GM19438 (cell line): ENCODE measurements around the gene AMH.

ENCODE experiments used
- ATAC-seq: cut with Tn5 transposase; IDR thresholded peaks from one replicate; pipeline ENCODE4 v1.9.1; 2021; ENCODE audit warnings: low read depth; ENCODE audit not compliant: unreplicated experiment

The AMH gene

DNA sequence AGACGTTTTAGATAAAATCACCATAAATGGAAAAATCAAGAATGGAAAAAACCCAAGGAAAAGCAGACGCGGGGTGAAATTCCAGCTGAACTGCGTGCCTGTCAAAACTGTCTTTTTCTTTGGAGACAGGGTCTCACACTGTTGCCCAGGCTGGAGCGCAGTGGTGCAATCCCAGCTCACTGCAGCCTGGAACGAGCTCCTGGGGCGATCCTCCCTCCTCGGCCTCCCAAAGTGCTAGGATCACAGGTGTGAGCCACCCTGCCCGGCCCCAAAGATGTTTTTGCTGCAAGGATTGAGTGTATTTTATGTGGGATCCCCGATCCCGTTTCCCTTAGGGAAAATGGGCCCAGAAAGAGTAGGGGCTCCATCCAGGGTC lies 33.7 kb downstream of the AMH start:
- ATAC-seq, result no peak

DNA sequence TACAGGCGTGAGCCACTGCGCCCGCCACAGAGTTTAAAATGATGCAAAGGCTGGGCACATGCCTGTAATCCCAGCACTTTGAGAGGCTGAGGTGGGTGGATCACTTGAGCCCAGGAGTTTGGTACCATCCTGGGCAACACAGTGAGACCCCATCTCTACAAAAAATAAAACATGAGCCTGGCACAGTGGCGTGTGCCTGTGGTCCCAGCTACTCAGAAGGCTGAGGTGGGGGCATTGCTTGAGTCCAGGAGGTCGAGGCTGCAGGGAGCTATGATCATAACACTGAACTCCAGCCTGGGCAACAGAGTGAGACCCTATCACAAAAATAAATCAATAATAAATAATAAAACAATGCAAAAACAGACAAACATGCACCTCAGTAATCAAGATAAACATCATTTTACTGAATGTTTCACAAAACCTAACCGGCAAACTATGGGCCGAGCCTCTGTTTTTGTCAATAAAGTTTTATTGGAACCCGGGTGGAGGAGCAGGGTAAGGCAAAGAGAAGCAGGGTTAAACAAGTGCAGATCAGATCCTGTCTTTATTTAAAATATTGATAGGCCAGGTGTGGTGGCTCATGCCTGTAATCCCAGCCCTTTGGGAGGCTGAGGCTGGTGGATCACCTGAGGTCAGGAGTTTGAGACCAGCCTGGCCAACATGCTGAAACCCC lies 34.8 kb downstream of the AMH start:
- ATAC-seq, result no peak

DNA sequence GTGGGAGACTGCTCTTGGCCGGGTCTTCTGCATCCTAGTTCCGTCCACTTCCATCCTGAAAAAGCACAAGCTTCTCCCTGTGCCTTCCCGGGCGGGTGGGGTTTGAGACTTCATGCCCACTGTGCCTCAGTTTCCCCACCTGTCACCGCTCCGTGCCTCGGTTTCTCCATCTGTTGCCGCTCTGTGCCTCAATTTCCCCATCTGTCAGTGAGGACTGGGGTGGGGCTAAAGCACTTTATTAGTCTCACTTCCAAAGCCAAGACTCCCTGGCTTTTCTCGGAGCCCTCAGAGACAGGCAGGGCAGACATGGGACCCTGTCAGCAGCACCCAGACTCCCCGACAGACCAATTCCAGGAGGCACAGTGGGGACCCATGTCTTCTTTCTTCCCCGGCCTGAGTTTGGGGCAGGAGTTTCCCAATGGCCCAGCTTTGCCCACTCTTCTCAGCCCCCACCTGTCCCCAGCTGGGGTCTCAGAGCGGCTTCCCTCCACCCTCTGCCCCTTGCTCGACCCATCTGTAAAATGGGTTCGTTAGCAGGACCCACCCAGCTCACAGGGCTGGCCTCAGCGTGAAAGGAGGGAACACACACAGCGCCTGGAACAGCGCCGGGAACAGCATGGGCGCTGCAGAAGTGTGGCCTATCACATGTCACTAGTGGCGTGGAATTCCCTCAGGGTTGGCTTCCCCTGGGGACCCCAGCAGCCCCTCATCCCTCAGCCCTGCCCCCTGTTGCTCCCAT lies 37.4 kb downstream of the AMH start:
- no peak for ATAC-seq

DNA sequence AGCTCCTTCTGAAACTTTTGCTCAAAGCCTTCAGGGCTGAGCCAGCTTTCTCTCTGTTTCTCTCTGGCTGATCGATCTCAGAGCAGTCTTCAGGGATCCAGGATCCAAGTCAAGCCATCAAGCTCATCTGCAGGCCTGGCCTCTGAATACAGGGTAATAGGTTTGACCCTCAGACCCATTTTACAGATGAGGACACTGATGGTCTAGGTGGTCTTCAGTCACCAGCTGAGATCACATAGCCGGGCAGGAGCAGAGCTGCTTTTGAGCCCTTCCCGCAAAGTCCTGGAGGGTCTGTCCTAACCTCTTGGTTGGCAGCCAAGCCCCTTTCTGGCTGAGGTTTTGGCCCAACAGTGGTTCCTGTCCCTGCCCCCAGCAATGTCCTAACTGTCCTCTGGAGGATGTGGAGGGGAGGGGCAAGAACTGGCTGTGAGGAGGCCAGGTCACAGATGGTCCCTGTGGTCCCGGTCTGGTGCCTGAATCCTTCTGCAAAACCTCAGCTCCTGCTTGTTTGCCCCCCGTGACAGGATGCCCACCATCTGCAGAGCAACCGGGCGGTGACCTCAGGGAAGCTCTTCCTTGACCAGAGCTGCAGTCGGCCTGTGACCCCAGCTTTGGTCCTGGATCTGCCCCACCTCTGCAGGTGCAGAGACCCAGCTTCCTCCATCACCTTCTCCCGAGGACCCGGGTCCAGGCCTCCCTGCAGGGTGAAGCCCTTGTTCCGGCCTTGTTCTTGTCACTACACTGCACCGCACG lies 38.6 kb downstream of the AMH start:
- no peak for ATAC-seq

DNA sequence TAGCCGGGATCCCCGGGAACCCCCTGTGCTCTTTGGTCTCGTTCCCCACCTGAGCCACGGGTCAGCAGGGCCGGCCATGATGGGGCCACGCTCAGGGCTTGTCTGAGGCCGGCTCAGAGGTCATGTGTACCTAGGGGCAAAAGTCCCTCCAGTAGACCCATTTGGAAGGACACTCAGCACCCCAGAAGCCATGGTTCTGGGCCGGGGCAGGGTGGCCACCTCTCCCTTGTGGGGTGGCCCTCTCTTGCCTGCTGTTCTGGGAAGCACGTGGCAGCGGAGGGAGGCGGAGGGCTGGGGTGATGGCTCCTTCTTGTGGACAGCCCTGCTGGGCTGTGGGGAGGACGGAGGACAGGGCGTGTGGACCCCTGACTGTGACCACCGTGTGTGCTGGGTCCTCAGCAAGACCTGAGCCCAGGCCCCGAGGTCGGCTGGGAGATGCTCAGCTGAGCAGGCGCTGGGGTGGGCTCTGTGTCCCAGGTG lies 39.3 kb downstream of the AMH start:
- no peak for ATAC-seq

DNA sequence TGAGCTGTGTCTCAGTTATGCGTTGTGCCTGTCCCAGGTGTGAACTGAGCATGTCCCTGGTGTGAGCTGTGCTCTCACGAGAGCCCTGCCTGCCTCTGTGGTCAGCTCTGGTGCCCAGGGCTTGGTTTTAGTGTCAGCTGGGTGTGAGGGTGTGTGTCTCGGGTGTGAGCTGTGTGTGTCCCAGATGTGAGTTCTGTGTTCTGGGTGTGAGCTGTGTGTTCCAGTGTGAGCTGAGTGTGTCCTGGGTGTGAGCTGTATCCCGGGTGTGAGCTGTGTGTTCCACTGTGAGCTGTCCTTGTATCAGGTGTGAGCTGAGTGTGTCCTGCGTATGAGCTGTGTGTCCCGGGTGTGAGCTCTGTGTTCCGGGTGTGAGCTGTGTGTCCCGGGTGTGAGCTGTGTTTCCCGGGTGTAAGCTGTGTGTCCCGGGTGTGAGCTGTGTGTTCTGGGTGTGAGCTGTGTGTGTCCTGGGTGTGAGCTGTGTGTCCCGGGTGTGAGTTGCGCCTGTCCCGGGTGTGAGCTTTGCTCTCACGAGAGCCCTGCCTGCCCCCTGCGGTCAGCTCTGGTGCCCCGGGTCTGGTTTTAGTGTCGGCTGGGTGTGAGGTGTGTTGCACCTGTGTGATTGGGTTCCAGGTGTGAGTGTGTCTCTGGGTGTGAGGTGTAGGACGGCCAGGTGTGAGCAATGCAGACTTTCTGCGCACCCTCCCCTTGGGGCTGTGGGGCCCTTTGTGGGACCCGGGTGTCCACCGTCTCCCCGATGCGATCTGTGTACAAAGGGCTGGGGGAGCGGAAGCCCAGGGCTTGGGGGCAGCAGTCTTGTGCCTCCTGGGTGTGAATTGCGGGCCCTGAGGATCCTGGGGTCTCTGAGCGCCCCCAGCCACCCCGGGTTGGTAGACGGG lies 39.9 kb downstream of the AMH start:
- ATAC-seq, result no peak

DNA sequence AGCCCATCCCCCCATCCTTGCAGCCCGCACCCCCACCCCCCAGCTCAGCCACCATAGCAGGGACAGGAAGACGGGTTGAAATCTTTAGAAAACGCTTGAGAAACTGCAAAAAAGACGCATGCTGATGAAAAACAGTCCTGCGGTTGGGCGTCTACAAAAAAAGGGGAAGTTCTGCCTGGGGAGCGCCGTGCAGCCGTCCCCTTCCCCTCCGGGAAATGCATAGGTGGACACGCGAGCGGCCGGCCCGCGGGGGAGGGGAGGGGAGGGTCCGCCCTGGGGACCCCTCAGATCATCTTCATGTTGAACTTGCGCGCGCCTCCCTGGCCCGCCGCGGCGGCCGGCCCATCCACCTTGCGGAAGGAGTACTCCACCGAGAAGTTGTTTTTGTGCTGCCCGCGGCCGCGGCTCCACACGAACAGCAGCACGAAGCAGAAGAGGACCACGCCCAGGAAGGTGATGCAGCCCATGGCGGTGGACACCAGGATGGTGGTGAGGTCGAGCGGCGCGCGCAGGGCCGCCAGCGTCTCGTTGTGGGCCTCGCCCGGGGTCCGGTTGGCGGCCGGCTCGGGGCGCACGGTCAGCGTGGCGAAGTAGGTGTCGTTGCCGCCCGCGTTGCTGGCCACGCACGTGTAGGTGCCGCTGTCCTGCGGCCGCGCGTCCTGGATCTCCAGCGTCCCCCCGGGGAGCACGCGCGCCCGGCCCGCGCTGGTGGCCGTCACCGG lies 40.8 kb downstream of the AMH start:
- no peak for ATAC-seq

DNA sequence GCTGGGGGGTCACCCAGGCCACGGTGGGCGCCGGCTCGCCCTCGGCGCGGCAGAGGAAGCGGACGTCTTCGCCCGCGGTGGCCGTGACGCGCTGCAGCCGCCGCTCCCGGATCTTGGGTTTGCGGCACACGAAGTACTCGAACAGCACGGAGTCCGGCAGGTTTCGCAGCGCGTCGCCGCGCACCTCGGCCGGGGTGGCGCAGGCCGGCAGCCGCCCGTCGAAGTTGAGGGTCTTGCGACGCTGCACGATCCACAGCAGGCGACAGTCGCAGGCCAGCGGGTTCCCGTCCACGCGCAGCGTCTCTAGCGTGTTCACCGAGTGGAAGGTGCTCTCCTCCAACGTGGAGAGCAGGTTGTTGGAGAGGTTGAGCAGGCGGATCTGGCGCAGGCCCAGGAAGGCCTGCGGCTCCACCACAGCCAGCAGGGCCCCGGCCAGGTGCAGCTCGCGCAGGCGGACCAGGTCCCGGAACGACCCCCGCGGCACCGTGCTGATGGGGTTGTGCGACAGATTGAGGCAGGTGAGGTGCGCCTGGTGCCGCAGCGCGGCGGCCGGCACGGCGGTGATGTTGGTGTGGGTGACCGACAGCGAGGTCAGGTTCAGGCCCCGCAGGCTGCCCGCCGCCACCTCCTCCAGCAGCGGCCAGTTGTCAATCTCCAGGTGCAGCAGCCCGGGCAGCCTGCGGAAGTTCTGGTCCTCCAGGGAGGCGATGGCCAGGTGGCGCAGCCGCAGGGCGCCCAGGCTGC lies 41.5 kb downstream of the AMH start:
- ATAC-seq, result no peak

DNA sequence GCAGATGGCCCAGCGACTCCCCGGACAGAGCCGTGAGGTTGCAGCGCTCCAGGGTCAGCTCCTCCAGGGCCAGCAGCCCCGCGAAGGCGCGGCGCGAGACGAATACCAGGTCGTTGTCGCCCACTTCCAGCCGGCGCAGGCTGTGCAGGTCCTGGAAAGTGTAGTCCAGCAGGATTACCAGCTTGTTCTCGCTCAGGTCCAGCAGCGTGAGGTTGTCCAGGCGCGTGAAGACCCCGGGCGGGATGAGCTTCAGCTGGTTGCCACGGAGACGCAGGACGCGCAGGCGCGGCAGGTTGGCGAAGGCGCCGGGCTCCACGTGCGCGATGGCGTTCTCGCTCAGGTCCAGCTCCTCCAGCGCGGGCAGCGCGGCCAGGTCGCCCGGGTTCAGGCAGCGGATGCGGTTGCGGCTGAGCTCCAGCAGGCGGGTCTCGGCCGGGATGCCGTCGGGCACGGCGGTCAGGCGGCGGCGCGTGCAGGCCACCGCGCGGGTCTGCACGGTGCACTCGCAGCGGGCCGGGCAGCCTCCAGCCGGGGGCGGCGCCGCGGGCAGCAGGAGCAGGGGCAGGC lies 42.1 kb downstream of the AMH start:
- ATAC-seq, result no peak

DNA sequence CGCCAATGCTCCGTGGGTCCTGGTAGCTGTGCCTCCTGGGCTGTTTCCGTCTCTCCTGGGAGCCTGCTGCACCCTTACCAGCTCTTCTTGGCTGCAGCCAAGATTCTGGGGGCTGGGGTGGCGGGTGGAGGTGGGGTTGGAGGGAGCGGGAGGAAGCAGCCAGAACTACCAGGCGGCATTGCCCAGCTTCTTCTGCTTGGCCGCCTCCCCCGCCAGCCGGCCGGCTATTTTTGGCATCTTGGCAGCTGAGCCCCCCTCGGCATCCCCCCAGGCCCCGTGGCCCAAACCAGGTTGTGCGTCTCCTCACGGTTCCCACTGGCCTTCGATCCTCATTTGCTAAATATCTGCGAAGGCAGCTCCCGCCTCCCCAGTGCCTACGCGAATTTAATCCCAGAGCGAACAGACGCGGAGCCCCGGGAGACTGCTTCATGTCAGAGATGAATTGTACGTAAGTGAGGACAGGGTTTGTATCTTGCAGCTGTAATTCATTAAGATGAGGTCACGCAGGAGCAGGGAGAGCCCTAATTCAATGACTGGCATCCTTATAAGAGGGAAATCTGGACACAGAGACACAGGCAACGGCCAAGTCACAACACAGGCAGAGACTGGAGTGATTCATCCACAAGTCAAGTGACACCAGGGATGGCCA lies 45.7 kb downstream of the AMH start:
- no peak for ATAC-seq

DNA sequence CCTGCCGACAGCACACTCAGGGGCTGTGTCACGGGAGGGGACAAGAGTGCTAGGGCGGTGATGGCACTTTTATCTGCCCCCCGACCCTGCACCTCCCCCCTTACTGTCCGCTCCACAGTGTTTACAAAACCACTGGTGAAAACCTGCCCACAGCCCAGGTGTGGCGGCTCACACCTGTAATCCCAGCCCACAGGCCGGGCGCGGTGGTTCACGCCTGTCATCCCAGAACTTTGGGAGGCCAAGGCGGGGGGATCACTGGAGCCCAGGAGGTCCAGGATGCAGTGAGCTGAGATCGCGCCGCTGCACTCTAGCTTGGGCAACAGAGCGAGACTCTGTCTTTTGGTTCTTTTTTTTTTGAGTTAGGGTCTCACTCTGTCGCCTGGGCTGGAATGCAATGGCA lies 47.0 kb downstream of the AMH start:
- no peak for ATAC-seq

DNA sequence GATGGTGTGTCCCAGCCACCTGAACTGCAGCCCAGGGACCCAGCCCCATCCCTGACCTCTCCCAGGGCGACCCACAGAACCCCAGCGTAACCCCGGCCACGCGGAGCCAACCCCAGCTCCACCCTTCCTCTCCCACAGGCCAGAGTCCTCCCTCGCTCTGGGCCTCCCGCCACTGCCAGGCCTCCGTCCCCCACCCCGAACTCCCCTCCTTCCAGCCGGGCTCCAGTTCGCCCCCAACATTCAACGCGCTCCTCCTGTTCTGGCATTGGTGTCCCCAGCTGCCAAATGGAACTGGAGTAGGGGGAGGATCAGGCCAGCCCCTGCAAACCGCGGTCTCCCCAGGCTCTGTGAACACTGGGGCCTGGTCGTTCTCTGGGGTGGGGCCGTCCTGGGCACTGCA lies 51.4 kb downstream of the AMH start:
- ATAC-seq, result no peak
